GM23338 (cell line): ENCODE measurements around the gene BARX1. TPM values are rescaled to one million over a fixed set of nuclear protein-coding genes. Genes with fewer than 3 reads are reported as not detected.

Experiments
- ATAC-seq: fragments of 200-7000 bp; cut with Tn5 transposase; 3 replicates; pipeline ENCODE4 v1.9.1; 2020
- DNase-seq: peaks from one replicate; pipeline ENCODE4 v3.0.0-alpha.2; 2015; ENCODE audit warnings: low spot score
- H2AFZ ChIP-seq: fragments of 200-600 bp; sonication (generic); 2 replicates; pipeline ENCODE4 v1.8.0; 2016; ENCODE audit warnings: antibody characterized with exemption, mild to moderate bottlenecking, moderate library complexity
- H3F3A ChIP-seq: fragments of 200-600 bp; sonication (generic); replicated peaks from 2 replicates; pipeline ENCODE4 v1.8.0; 2017; ENCODE audit warnings: antibody characterized with exemption, mixed run types, low read depth
- H3K27ac ChIP-seq: fragments of 200-600 bp; sonication (generic); 2 replicates; pipeline ENCODE4 v1.6.1; 2016; ENCODE audit warnings: low read depth
- H3K27me3 ChIP-seq: fragments of 200-600 bp; sonication (generic); 2 replicates; pipeline ENCODE4 v1.8.0; 2016; ENCODE audit warnings: mild to moderate bottlenecking, mixed run types, moderate library complexity; ENCODE audit not compliant: insufficient read depth
- H3K36me3 ChIP-seq: fragments of 200-600 bp; sonication (generic); 2 replicates; pipeline ENCODE4 v1.8.0; 2016; ENCODE audit warnings: mild to moderate bottlenecking; ENCODE audit not compliant: insufficient read depth
- H3K4me1 ChIP-seq: fragments of 200-600 bp; sonication (generic); 2 replicates; pipeline ENCODE4 v1.8.0; 2016; ENCODE audit warnings: mild to moderate bottlenecking, moderate library complexity; ENCODE audit not compliant: insufficient read depth
- H3K4me2 ChIP-seq: fragments of 200-600 bp; sonication (generic); 2 replicates; pipeline ENCODE4 v1.7.1; 2017; ENCODE audit warnings: mixed run types
- H3K4me3 ChIP-seq: fragments of 200-600 bp; sonication (generic); 2 replicates; pipeline ENCODE4 v1.6.1; 2016; ENCODE audit warnings: mixed run types
- H3K79me2 ChIP-seq: fragments of 200-600 bp; sonication (generic); replicated peaks from 2 replicates; pipeline ENCODE4 v1.8.0; 2017; ENCODE audit warnings: mild to moderate bottlenecking; ENCODE audit not compliant: insufficient read depth
- H3K9me2 ChIP-seq: fragments of 200-600 bp; sonication (generic); 2 replicates; pipeline ENCODE4 v1.8.0; 2017; ENCODE audit not compliant: insufficient read depth
- H4K20me1 ChIP-seq: fragments of 200-600 bp; sonication (generic); replicated peaks from 2 replicates; pipeline ENCODE4 v1.8.0; 2017; ENCODE audit warnings: mild to moderate bottlenecking; ENCODE audit not compliant: insufficient read depth
- H3K27ac Mint-ChIP-seq: 2 replicates; pipeline ENCODE4 v1.8.0; 2020; ENCODE audit warnings: inconsistent platforms, mild to moderate bottlenecking, moderate library complexity, mixed read lengths
- H3K27me3 Mint-ChIP-seq: 3 replicates; pipeline ENCODE4 v1.8.0; 2022; ENCODE audit warnings: low read depth, mild to moderate bottlenecking, moderate library complexity, mixed read lengths, inconsistent platforms; ENCODE audit not compliant: insufficient read depth, poor library complexity
- H3K36me3 Mint-ChIP-seq: 3 replicates; pipeline ENCODE4 v1.8.0; 2021; ENCODE audit warnings: low read depth, mild to moderate bottlenecking, inconsistent platforms, moderate library complexity, mixed read lengths
- H3K4me1 Mint-ChIP-seq: 3 replicates; pipeline ENCODE4 v1.8.0; 2020; ENCODE audit warnings: mild to moderate bottlenecking, inconsistent platforms, mixed read lengths
- H3K4me3 Mint-ChIP-seq: 3 replicates; pipeline ENCODE4 v1.8.0; 2021; ENCODE audit warnings: moderate library complexity, mild to moderate bottlenecking, inconsistent platforms, mixed read lengths
- H3K9me3 Mint-ChIP-seq: 3 replicates; pipeline ENCODE4 v1.8.0; 2020; ENCODE audit warnings: moderate library complexity, mild to moderate bottlenecking, inconsistent platforms, mixed read lengths
- ETS1 ChIP-seq: IDR thresholded peaks from 2 replicates; pipeline ENCODE4 v1.6.1; 2016; ENCODE audit warnings: antibody characterized with exemption
- EZH2 ChIP-seq: fragments of 200-600 bp; sonication (generic); IDR thresholded peaks from one replicate; pipeline ENCODE4 v1.8.0; 2017; ENCODE audit warnings: antibody characterized with exemption, mild to moderate bottlenecking, low read depth; ENCODE audit not compliant: unreplicated experiment
- EZH2phosphoT487 ChIP-seq: fragments of 200-600 bp; sonication (generic); IDR thresholded peaks from one replicate; pipeline ENCODE4 v1.8.1; 2018; ENCODE audit warnings: antibody characterized with exemption; ENCODE audit not compliant: unreplicated experiment
- JUNB ChIP-seq: IDR thresholded peaks from one replicate; pipeline ENCODE4 v1.6.1; 2016; ENCODE audit warnings: antibody characterized with exemption; ENCODE audit not compliant: unreplicated experiment
- ZNF331 ChIP-seq: fragments of 250-450 bp; sonication (Bioruptor Pico); IDR thresholded peaks from 2 replicates; pipeline ENCODE4 v1.5.0; 2020; ENCODE audit warnings: low read depth, mild to moderate bottlenecking, moderate library complexity
- ZNF462 ChIP-seq: fragments of 250-450 bp; sonication (Bioruptor Pico); IDR thresholded peaks from 2 replicates; pipeline ENCODE4 v1.5.0; 2020; ENCODE audit warnings: mild to moderate bottlenecking, moderate library complexity
- polyA plus RNA-seq: library from polyadenylated mRNA; unstranded; fragments of >200 nt; fragmentation: Nextera tagmentation; extraction: Ambion mirVana; gene quantifications from 2 replicates; pipeline ENCODE4 v1.2.1, GENCODE V29; 2016
- total RNA-seq: library from RNA; depleted of rRNA; stranded (reverse); fragments of >200 nt; shearing (Covaris generic); gene quantifications from 2 replicates; pipeline ENCODE4 v1.2.3, GENCODE V29; 2014

BARX1 gene
- total and polyA plus RNA-seq, 2 experiments from 2014 or later = 0.87 to 1.6 TPM

DNA sequence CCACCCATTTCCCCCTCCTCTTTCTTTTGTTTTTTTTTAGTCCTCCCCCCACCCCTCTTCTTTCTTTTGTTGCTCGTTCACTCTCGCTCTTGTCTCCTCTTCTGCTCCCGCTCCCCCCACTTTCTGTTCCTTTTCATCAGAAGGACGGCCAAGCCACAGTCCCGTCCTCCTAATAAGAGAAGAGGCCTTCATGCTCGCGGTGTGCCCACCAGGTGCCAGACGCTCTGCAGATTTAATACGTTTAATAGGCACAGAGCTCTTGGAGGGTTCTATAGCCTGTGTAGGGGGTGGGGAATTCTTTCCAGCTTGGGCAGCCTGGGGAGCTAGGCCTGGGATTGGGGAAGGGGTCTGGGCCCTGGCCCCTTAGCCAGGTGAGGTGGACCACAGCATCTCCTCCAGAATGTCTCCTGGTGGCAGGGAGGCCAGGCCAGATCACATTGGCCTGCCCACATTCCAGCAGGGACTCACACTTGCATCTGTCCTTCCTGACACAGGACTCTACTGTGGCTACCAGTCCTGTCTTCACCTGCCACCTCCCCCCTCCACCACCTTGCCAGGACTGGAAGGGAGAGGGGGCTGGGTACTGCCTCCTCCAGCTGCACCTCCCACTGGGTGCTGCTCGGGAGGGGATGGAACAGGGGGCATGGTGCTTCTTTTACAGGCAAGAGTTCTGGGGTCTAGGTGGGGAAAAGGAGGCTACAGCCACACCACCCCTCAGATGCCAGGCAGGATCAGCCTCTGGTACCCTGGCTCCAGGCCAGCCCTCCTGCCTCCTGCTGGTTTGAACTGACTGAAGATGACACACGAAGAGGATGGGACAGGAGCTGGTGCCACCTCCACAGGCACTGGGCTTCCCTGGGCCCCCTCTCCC, 6.1 kb upstream of the BARX1 start:
- Histone ChIP-seq H3K27ac (no peak overlapping the region), H3K4me2 (peak overlapping the region; percentile 82)

GRCh38 chr9:93960221-93960970, 5.2 kb upstream of the BARX1 start:
- peak overlapping the region; percentile 44; the same call in 1 of the 3 replicates for H3K4me3 Mint-ChIP-seq

More for the DNA sequence above, 6.1 kb upstream of the BARX1 start:
- Mint-ChIP-seq H3K27ac (no peak overlapping the region), H3K4me1 (peaks cover 28% of the 10 kb centered on the region), H3K27me3 (peaks cover 67% of the 10 kb centered on the region), H3K36me3 (no peaks in the 10 kb centered on the region), H3K9me3 (peaks cover 4% of the 10 kb centered on the region; the same call in 2 of the 3 replicates), H3K4me3 (peak overlapping the region; percentile 44; the same call in 1 of the 3 replicates)
- H4K20me1 ChIP-seq = peaks cover 12% of the 10 kb centered on the region; the same call in 1 of the 2 replicates
- peaks cover 43% of the 10 kb centered on the region for H3K4me1 ChIP-seq
- H2AFZ ChIP-seq = no peak overlapping the region; the same call in 1 of the 2 replicates
- ATAC-seq (no peak), DNase-seq (no peak)
- peaks cover 67% of the 10 kb centered on the region for H3K27me3 ChIP-seq
- peaks cover 10% of the 10 kb centered on the region; the same call in 1 of the 2 replicates for H3F3A ChIP-seq
- no peak for TF ChIP-seq ETS1
- TF ChIP-seq EZH2 = peak; percentile 90
- peak overlapping the region; percentile 51 for H3K4me3 ChIP-seq
- H3K79me2 ChIP-seq = no peaks in the 10 kb centered on the region
- no peaks in the 10 kb centered on the region for H3K36me3 ChIP-seq
- H3K9me2 ChIP-seq = no peaks in the 10 kb centered on the region

More at GRCh38 chr9:93960221-93960970, 5.2 kb upstream of the BARX1 start:
- Mint-ChIP-seq H3K9me3 (peaks cover 7% of the 10 kb centered on the region), H3K4me1 (peaks cover 34% of the 10 kb centered on the region), H3K36me3 (peaks cover 2% of the 10 kb centered on the region; the same call in 1 of the 3 replicates), H3K27me3 (peaks cover 75% of the 10 kb centered on the region), H3K27ac (no peak overlapping the region)
- Histone ChIP-seq H3K4me2 (peak overlapping the region; percentile 82), H3K36me3 (no peaks in the 10 kb centered on the region), H4K20me1 (peaks cover 18% of the 10 kb centered on the region; the same call in 1 of the 2 replicates), H3K9me2 (no peaks in the 10 kb centered on the region), H3K79me2 (no peaks in the 10 kb centered on the region), H2AFZ (peak overlapping the region; percentile 76; the same call in 1 of the 2 replicates), H3K27ac (no peak overlapping the region), H3K4me3 (peak overlapping the region; percentile 51), H3F3A (peaks cover 10% of the 10 kb centered on the region; the same call in 1 of the 2 replicates), H3K27me3 (peaks cover 75% of the 10 kb centered on the region), H3K4me1 (peaks cover 51% of the 10 kb centered on the region)
- TF ChIP-seq ZNF331 = no peak
- TF ChIP-seq EZH2 = no peak
- TF ChIP-seq ETS1 = no peak
- no peak for TF ChIP-seq JUNB
- TF ChIP-seq EZH2phosphoT487 = peak; percentile 87
- no peak for TF ChIP-seq ZNF462 (CRISPR knock-in tag)
- ATAC-seq (peak; percentile 10), DNase-seq (peak; percentile 75)
